GM12865 (cell line): ENCODE measurements around the gene PPIF.

Experiments used
- DNase-seq: peaks from one replicate; pipeline ENCODE4 v3.0.0; 2010; ENCODE audit warnings: low read depth
- H3K4me3 ChIP-seq: 2 replicates; pipeline ENCODE4 v1.5.1; 2011; ENCODE audit warnings: mild to moderate bottlenecking, low read depth, low read length, control low read depth
- CTCF ChIP-seq: IDR thresholded peaks from 2 replicates; pipeline ENCODE4 v1.5.1; 2011; ENCODE audit warnings: low read length, control low read depth, low read depth, inconsistent platforms; ENCODE audit not compliant: insufficient read depth; ENCODE audit errors: missing control alignments

PPIF gene

GRCh38 chr10:79398642-79399041 lies 51.4 kb downstream of the PPIF start:
- no peak for TF ChIP-seq CTCF
- no peak overlapping the region for H3K4me3 ChIP-seq

GRCh38 chr10:79399223-79399831 lies 52.1 kb downstream of the PPIF start:
- TF ChIP-seq CTCF, result no peak
- no peak for DNase-seq
- no peak overlapping the region for H3K4me3 ChIP-seq

More at GRCh38 chr10:79398642-79399041, 51.4 kb downstream of the PPIF start:
- DNase-seq, result no peak

GRCh38 chr10:79400146-79401004 lies 53.1 kb downstream of the PPIF start:
- no peak overlapping the region for H3K4me3 ChIP-seq
- DNase-seq, result peak; percentile 63
- peak; percentile 91 for TF ChIP-seq CTCF

GRCh38 chr10:79401015-79401921 lies 54.0 kb downstream of the PPIF start:
- no peak for DNase-seq
- TF ChIP-seq CTCF, result no peak
- H3K4me3 ChIP-seq, result no peak overlapping the region

GRCh38 chr10:79402625-79402946 lies 55.3 kb downstream of the PPIF start:
- DNase-seq, result no peak
- TF ChIP-seq CTCF, result no peak
- H3K4me3 ChIP-seq, result no peak overlapping the region

GRCh38 chr10:79402951-79403350 lies 55.7 kb downstream of the PPIF start:
- no peak overlapping the region for H3K4me3 ChIP-seq
- TF ChIP-seq CTCF, result no peak
- no peak for DNase-seq
